ENCODE data around the gene TMEM119. TPM values are rescaled to one million over a fixed set of nuclear protein-coding genes. Genes with fewer than 3 reads are reported as not detected.

TMEM119 gene
- total RNA-seq, 1 donor from 2014 or later, result 34.4 TPM

- no peak for DNase-seq (ENCODE audit: low read depth)
Observed at GRCh38 chr12:108616941-108617858, 19.3 kb upstream of the TMEM119 start.

- DNase-seq (ENCODE audit: low read depth), result no peak
Observed at GRCh38 chr12:108616359-108616758, 18.5 kb upstream of the TMEM119 start.

GRCh38 chr12:108615918-108616317, 18.0 kb upstream of the TMEM119 start:
- DNase-seq (ENCODE audit: low read depth), result no peak

- no peak for DNase-seq (ENCODE audit: low read depth)
Observed at GRCh38 chr12:108614639-108615038, 16.8 kb upstream of the TMEM119 start.

GRCh38 chr12:108614041-108614440, 16.2 kb upstream of the TMEM119 start:
- DNase-seq (ENCODE audit: low read depth), result no peak

GRCh38 chr12:108613548-108613947, 15.7 kb upstream of the TMEM119 start:
- peak; percentile 52 for DNase-seq (ENCODE audit: low read depth)

- DNase-seq (ENCODE audit: low read depth), result no peak
Observed at GRCh38 chr12:108612788-108613282, 15.0 kb upstream of the TMEM119 start.

- peak; percentile 71 for DNase-seq (ENCODE audit: low read depth)
Observed at GRCh38 chr12:108611884-108612415, 14.1 kb upstream of the TMEM119 start.

GRCh38 chr12:108610856-108611605, 13.1 kb upstream of the TMEM119 start:
- DNase-seq (ENCODE audit: low read depth), result no peak

GRCh38 chr12:108610336-108610815, 12.5 kb upstream of the TMEM119 start:
- no peak for DNase-seq (ENCODE audit: low read depth)

GRCh38 chr12:108609537-108610335, 11.9 kb upstream of the TMEM119 start:
- DNase-seq (ENCODE audit: low read depth), result peak; percentile 87

GRCh38 chr12:108608616-108609015, 10.7 kb upstream of the TMEM119 start:
- no peak for DNase-seq (ENCODE audit: low read depth)

GRCh38 chr12:108607981-108608600, 10.2 kb upstream of the TMEM119 start:
- DNase-seq (ENCODE audit: low read depth), result no peak

- no peak for DNase-seq (ENCODE audit: low read depth)
Observed at GRCh38 chr12:108606492-108606891, 8.6 kb upstream of the TMEM119 start.

- no peak for DNase-seq (ENCODE audit: low read depth)
Observed at GRCh38 chr12:108605690-108606406, 8.0 kb upstream of the TMEM119 start.

- DNase-seq (ENCODE audit: low read depth), result no peak
Observed at GRCh38 chr12:108605000-108605689, 7.3 kb upstream of the TMEM119 start.

GRCh38 chr12:108604208-108604941, 6.5 kb upstream of the TMEM119 start:
- DNase-seq (ENCODE audit: low read depth), result no peak

GRCh38 chr12:108603743-108604142, 5.9 kb upstream of the TMEM119 start:
- no peak for DNase-seq (ENCODE audit: low read depth)

All from myocyte (in vitro differentiated cells).